ENCODE data around the gene LRMDA. TPM values are rescaled to one million over a fixed set of nuclear protein-coding genes. Genes with fewer than 3 reads are reported as not detected.

Gene LRMDA
- total RNA-seq, 2 donors from 2014 or later: 9.6 to 12.6 TPM

GRCh38 chr10:75694269-75694668 is 262.8 kb downstream of the LRMDA start:
- Histone ChIP-seq H3K27ac (no peak overlapping the region), H3K4me1 (replicated peaks) (no peaks in the 10 kb centered on the region), H3K36me3 (no peaks in the 10 kb centered on the region), H3K27me3 (replicated peaks; ENCODE audit: insufficient read depth) (no peaks in the 10 kb centered on the region), H3K4me3 (no peak overlapping the region), H3K9me3 (no peaks in the 10 kb centered on the region)
- no peak for TF ChIP-seq POLR2A (IDR thresholded peaks at IDR 0.05)
- no peak for TF ChIP-seq POLR2AphosphoS5 (IDR thresholded peaks at IDR 0.05)
- TF ChIP-seq, protein P1, sequence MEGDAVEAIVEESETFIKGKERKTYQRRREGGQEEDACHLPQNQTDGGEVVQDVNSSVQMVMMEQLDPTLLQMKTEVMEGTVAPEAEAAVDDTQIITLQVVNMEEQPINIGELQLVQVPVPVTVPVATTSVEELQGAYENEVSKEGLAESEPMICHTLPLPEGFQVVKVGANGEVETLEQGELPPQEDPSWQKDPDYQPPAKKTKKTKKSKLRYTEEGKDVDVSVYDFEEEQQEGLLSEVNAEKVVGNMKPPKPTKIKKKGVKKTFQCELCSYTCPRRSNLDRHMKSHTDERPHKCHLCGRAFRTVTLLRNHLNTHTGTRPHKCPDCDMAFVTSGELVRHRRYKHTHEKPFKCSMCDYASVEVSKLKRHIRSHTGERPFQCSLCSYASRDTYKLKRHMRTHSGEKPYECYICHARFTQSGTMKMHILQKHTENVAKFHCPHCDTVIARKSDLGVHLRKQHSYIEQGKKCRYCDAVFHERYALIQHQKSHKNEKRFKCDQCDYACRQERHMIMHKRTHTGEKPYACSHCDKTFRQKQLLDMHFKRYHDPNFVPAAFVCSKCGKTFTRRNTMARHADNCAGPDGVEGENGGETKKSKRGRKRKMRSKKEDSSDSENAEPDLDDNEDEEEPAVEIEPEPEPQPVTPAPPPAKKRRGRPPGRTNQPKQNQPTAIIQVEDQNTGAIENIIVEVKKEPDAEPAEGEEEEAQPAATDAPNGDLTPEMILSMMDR (IDR thresholded peaks at IDR 0.05): no peak
- no peak for DNase-seq (ENCODE audit: low spot score)
- intact Hi-C loops (cut with DNase I): no loop called here
- WGBS: 76% methylated on average over 3 of the region's 3 CpGs

GRCh38 chr10:75694790-75695189 is 263.4 kb downstream of the LRMDA start:
- 91% methylated on average over 3 of the region's 3 CpGs for WGBS
- Histone ChIP-seq H3K9me3 (no peaks in the 10 kb centered on the region), H3K27ac (no peak overlapping the region), H3K4me1 (replicated peaks) (no peaks in the 10 kb centered on the region), H3K36me3 (no peaks in the 10 kb centered on the region), H3K27me3 (replicated peaks; ENCODE audit: insufficient read depth) (no peaks in the 10 kb centered on the region), H3K4me3 (no peak overlapping the region)
- intact Hi-C loops (cut with DNase I): no loop called here
- no peak for TF ChIP-seq POLR2AphosphoS5 (IDR thresholded peaks at IDR 0.05)
- TF ChIP-seq, protein P1 (IDR thresholded peaks at IDR 0.05): no peak
- no peak for TF ChIP-seq POLR2A (IDR thresholded peaks at IDR 0.05)
- DNase-seq (ENCODE audit: low spot score): no peak

GRCh38 chr10:75695994-75696393 is 264.6 kb downstream of the LRMDA start:
- no peak overlapping the region for H3K27ac ChIP-seq
- H3K36me3 ChIP-seq: no peaks in the 10 kb centered on the region
- no peak for TF ChIP-seq POLR2A (IDR thresholded peaks at IDR 0.05)
- TF ChIP-seq POLR2AphosphoS5 (IDR thresholded peaks at IDR 0.05): no peak
- TF ChIP-seq, protein P1 (IDR thresholded peaks at IDR 0.05): no peak
- no peak overlapping the region for H3K4me3 ChIP-seq
- H3K9me3 ChIP-seq: no peaks in the 10 kb centered on the region
- intact Hi-C loops (cut with DNase I): no loop called here
- no peaks in the 10 kb centered on the region for H3K4me1 ChIP-seq (replicated peaks)
- no peaks in the 10 kb centered on the region for H3K27me3 ChIP-seq (replicated peaks; ENCODE audit: insufficient read depth)
- DNase-seq (ENCODE audit: low spot score): no peak
- WGBS: 93% methylated on average over 2 of the region's 2 CpGs

GRCh38 chr10:75696536-75696935 is 265.1 kb downstream of the LRMDA start:
- DNase-seq (ENCODE audit: low spot score): no peak
- no peak for TF ChIP-seq POLR2A (IDR thresholded peaks at IDR 0.05)
- TF ChIP-seq, protein P1 (IDR thresholded peaks at IDR 0.05): no peak
- no peak for TF ChIP-seq POLR2AphosphoS5 (IDR thresholded peaks at IDR 0.05)
- Histone ChIP-seq H3K27ac (no peak overlapping the region), H3K4me1 (replicated peaks) (no peaks in the 10 kb centered on the region), H3K36me3 (no peaks in the 10 kb centered on the region), H3K9me3 (no peaks in the 10 kb centered on the region), H3K27me3 (replicated peaks; ENCODE audit: insufficient read depth) (no peaks in the 10 kb centered on the region), H3K4me3 (no peak overlapping the region)
- intact Hi-C loops (cut with DNase I): no loop called here
- 94% methylated on average over 4 of the region's 4 CpGs for WGBS

DNA sequence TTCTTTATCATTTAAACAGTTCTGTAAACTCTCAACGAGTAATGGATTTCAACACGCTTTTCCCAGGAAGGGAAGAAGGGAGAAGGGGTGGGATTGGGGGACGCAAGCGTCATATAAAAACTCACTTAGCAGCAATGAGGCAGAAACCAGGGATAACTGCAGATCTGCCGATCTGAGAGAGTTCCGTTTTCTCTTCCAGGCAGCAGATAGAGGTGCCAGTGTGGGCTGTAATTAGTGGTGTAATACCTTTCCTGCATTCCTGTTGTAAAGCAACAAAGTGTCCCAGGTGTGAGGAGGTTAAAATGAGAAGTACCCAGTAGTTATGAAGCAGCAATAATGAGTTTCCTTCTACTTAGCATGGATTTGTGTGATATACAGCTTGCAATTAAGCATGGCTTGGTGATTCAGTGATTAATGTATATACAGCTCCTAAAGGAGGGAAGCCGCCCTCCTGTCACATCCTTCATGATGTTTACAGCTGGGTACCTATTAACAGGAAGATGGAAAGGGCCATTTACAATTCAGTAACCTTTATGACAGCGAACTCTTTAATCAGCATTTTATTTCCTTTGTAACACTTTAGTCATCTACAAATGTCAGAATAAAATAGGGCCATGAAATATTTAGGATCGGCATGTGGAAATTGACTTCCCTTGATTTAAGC is 271.9 kb downstream of the LRMDA start:
- Histone ChIP-seq H3K27me3 (replicated peaks; ENCODE audit: insufficient read depth) (no peaks in the 10 kb centered on the region), H3K27ac (no peak overlapping the region), H3K4me1 (replicated peaks) (no peaks in the 10 kb centered on the region), H3K9me3 (no peaks in the 10 kb centered on the region), H3K36me3 (no peaks in the 10 kb centered on the region), H3K4me3 (no peak overlapping the region)
- TF ChIP-seq, protein P1 (IDR thresholded peaks at IDR 0.05): no peak
- no peak for TF ChIP-seq POLR2A (IDR thresholded peaks at IDR 0.05)
- TF ChIP-seq POLR2AphosphoS5 (IDR thresholded peaks at IDR 0.05): no peak
- intact Hi-C loops (cut with DNase I): no loop called here
- WGBS: 75% methylated on average over 9 of the region's 9 CpGs
- DNase-seq (ENCODE audit: low spot score): no peak
